Heart right ventricle (tissue), 16 donors: ENCODE measurements around the gene CDC27. TPM values are rescaled to one million over a fixed set of nuclear protein-coding genes. Genes with fewer than 3 reads are reported as not detected.
"Not testable (repeated sequence)": the region's sequence is repeated elsewhere in the genome, so short reads cannot be mapped to it uniquely, and the experiment has no call there.

Experiments used
- ATAC-seq, 8 donors: fragments of 200-7000 bp; cut with Tn5 transposase; one replicate each; pipeline ENCODE4 v1.9.1; 2020; ENCODE audit warnings: mild to moderate bottlenecking in 8 of 8, moderate library complexity in 8 of 8, moderate number of reproducible peaks in 1 of 8
- DNase-seq, 2 donors: peaks; one replicate each; pipeline ENCODE4 v3.0.0-alpha.2; 2020
- H3K27ac ChIP-seq, 10 donors: fragments of 200-600 bp; sonication (generic) in 2 of 10; one replicate each; pipeline versions ENCODE4 v1.5.0 to v1.8.0; 2020 to 2022; ENCODE audit warnings: mild to moderate bottlenecking in 3 of 10
- H3K27me3 ChIP-seq, 7 donors: fragments of 200-600 bp; one replicate each; pipeline ENCODE4 v1.8.0; 2021 to 2022; ENCODE audit warnings: mild to moderate bottlenecking in 2 of 7
- H3K36me3 ChIP-seq, 9 donors: fragments of 200-600 bp; sonication (generic) in 1 of 9; one replicate each; pipeline versions ENCODE4 v1.5.0 to v1.8.0; 2020 to 2022; ENCODE audit warnings: mild to moderate bottlenecking in 2 of 9
- H3K4me1 ChIP-seq, 9 donors: fragments of 200-600 bp; sonication (generic) in 1 of 9; one replicate each; pipeline versions ENCODE4 v1.5.0 to v1.8.0; 2020 to 2022; ENCODE audit warnings: mild to moderate bottlenecking in 4 of 9
- H3K4me3 ChIP-seq, 10 donors: fragments of 200-600 bp; sonication (generic) in 2 of 10; one replicate each; pipeline versions ENCODE4 v1.5.0 to v1.8.0; 2020 to 2022; ENCODE audit warnings: mild to moderate bottlenecking in 7 of 10, moderate library complexity in 2 of 10
- H3K9me3 ChIP-seq, 11 donors: fragments of 200-600 bp in 10 of 11; sonication (generic) in 2 of 11; one replicate each; pipeline versions ENCODE4 v1.5.0 to v1.8.0; 2013 to 2022; ENCODE audit warnings: mild to moderate bottlenecking in 2 of 11, control low read depth in 1 of 11, moderate library complexity in 1 of 11
- WGBS, 2 donors: extraction: QIAGEN DNeasy Blood & Tissue Kit; methylation state at CpG; one replicate each; pipeline ENCODE4 v1.1.7; 2013; ENCODE audit warnings: inconsistent platforms in 1 of 2; 5-methylcytosine and 5-hydroxymethylcytosine counted together
- intact Hi-C, 10 donors: fragments of 100-400 bp; cut with DNase I; formaldehyde crosslinking; loops; one replicate each; pipeline versions ENCODE4 v1.11.1 to v1.14.2; 2022
- polyA plus RNA-seq, 2 donors: library from polyadenylated mRNA; stranded (reverse); fragments of 200-250 nt; gene quantifications; one replicate each; pipeline ENCODE4 v1.2.3, GENCODE V29; 2013
- total RNA-seq, 10 donors: library from RNA; stranded (reverse); fragmentation: NEBNext Ultra II Directional in 3 of 10; extraction: Animal tissue kit (Norgen Biotek cat#: 25700) in 3 of 10; gene quantifications; one replicate each; pipeline versions ENCODE4 v1.2.1 to v1.2.4, GENCODE V29; 2021 to 2023
- TF ChIP-seq, protein P1 (sequence below), 9 donors: fragments of 200-600 bp; sonication (generic) in 2 of 9; IDR thresholded peaks; one replicate each; pipeline versions ENCODE4 v1.5.0 to v1.8.0; 2021 to 2022; ENCODE audit warnings: antibody characterized with exemption in 9 of 9, mild to moderate bottlenecking in 5 of 9, moderate library complexity in 1 of 9
- donor health status: Arrhythmogenic right ventricular cardiomyopathy.
- donor health status: ischemic (EF 13 %, LVEDD 7.1; RV severe dilation, severe dysfunction).
- donor health status: healthy with polysubstance abuse.
- donor health status: DM: no; HTN: yes; CAD: no.
- donor health status: DM: no; HTN: no; CAD: no.
- donor health status: ischemic (EF 25% LVEDD 6.9; RV normal size, moderate dysfunction).
- donor health status: ischemic (EF 25% LVEDD 5.7; RV mildly dilated, moderate dysfunction).
- donor health status: healthy.
- donor health status: DM: yes; HTN: yes; CAD: no.
- donor health status: Ischemic cardiomyopathy.
- donor health status: ischemic (EF 35%, LVEDD 5.7; RV mildly dilated, moderate dysfunction).
- donor health status: nonischemic (EF 11% LVEDD 7.7; RV severe dilation, severe dysfunction).
- donor health status: DM: yes; HTN: yes; CAD: no.
- donor health status: PGD.
- donor health status: ischemic (EF 29% LVEDD 5.4; RV normal size, mild dysfunction).
- donor health status: nonischemic (EF 23%, LVEDD 6.1; RV moderate dilation, normal function).

CDC27 gene
- total and polyA plus RNA-seq, 12 donors, result 14.0 to 103 (median 79.7) TPM

DNA sequence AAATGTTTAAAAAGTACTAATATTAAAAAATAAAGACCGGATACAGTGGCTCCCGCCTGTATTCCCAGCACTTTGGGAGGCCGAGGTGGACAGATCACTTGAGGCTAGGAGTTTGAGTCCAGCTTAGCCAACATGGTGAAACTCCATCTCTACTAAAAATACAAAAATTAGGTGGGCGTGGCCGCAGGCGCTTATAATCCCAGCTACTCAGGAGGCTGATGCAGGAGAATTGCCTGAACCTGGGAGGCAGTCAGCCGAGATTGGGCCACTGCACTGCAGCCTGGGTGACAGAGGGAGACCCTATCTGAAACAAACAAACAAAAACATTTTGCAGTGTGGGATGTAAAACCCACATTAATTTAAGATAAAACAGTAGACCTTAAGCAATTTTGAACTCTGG lies 11.8 kb downstream of the CDC27 start:
- Histone ChIP-seq H3K4me1 (peaks cover 9 to 82% (median 56%) of the 10 kb centered on the region in 9 donors), H3K36me3 (peaks cover 0 to 83% (median 11%) of the 10 kb centered on the region in 9 donors), H3K4me3 (no peak overlapping the region), H3K27ac (no peak overlapping the region), H3K27me3 (no peaks in the 10 kb centered on the region), H3K9me3 (no peaks in the 10 kb centered on the region)
- ATAC-seq (no peak), DNase-seq (no peak)
- TF ChIP-seq, protein P1, sequence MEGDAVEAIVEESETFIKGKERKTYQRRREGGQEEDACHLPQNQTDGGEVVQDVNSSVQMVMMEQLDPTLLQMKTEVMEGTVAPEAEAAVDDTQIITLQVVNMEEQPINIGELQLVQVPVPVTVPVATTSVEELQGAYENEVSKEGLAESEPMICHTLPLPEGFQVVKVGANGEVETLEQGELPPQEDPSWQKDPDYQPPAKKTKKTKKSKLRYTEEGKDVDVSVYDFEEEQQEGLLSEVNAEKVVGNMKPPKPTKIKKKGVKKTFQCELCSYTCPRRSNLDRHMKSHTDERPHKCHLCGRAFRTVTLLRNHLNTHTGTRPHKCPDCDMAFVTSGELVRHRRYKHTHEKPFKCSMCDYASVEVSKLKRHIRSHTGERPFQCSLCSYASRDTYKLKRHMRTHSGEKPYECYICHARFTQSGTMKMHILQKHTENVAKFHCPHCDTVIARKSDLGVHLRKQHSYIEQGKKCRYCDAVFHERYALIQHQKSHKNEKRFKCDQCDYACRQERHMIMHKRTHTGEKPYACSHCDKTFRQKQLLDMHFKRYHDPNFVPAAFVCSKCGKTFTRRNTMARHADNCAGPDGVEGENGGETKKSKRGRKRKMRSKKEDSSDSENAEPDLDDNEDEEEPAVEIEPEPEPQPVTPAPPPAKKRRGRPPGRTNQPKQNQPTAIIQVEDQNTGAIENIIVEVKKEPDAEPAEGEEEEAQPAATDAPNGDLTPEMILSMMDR (IDR thresholded peaks at IDR 0.05), result no peak
- intact Hi-C loops, result loop anchor here in 1 of 10 donors (10.0 kb wide), 1 partner anchor 48 kb away; no protein-coding TSS in a partner anchor
- WGBS, 2 donors, result 96% methylated on average over 7 of the region's 7 CpGs

DNA sequence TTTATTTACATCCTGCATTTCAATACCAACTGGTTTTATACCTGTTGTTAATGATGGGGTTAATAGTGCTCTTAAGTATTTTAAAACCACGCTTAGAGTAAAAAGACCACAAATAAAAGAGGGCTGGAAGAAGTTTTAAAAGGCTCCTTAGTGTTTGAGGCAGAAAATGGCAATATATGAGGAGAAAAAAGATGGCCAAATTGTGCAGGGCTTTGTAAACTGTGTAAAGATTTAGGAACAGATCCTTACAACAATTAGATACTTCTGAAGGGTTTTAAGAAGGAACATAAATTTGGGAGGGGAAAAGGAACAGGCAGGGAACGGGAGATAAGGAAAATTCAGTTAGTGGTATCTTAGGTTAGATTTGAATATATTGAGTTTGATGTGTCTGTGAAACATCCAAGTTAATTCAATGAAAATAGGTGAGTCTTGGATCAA lies 12.7 kb downstream of the CDC27 start:
- H3K36me3 ChIP-seq, result peaks cover 0 to 91% (median 11%) of the 10 kb centered on the region in 9 donors
- H3K9me3 ChIP-seq, result no peaks in the 10 kb centered on the region
- no peaks in the 10 kb centered on the region for H3K27me3 ChIP-seq
- DNase-seq (no peak), ATAC-seq (no peak)
- TF ChIP-seq, protein P1 (IDR thresholded peaks at IDR 0.05), result no peak
- peaks cover 5 to 77% (median 47%) of the 10 kb centered on the region in 9 donors for H3K4me1 ChIP-seq
- no peak overlapping the region for H3K27ac ChIP-seq
- H3K4me3 ChIP-seq, result no peak overlapping the region
- intact Hi-C loops, result loop anchor here in 1 of 10 donors (10.0 kb wide), 1 partner anchor 48 kb away; no protein-coding TSS in a partner anchor
- 67 to 81% methylated on average over 2 of the region's 2 CpGs for WGBS, 2 donors

DNA sequence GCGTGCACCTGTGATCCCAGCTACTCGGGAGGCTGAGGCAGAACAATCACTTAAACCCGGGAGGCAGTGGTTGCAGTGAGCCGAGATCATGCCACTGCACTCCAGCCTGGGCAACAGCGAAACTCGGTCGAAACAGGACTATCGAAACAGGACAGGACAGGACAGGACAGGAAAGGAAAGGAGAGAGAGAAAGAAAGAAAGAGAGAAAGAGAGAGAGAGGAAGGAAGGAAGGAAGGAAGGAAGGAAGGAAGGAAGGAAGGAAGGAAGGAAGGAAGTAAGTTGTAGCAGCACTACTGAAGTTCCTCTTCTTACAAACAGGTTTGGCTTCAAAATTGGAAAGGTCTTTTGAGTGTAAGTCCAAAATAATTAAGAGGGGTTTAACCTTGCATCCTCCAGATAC lies 14.3 kb downstream of the CDC27 start:
- peaks cover 5 to 72% (median 44%) of the 10 kb centered on the region in 9 donors for H3K4me1 ChIP-seq
- not testable (repeated sequence) for ATAC-seq, H3K9me3 ChIP-seq, H3K27me3 ChIP-seq, DNase-seq, H3K27ac ChIP-seq, H3K4me3 ChIP-seq
- peaks cover 0 to 95% (median 17%) of the 10 kb centered on the region in 9 donors for H3K36me3 ChIP-seq
- WGBS, 2 donors, result 93 to 96% methylated on average over 8 of the region's 8 CpGs
- intact Hi-C loops, result loop anchor here in 1 of 10 donors (10.0 kb wide), 1 partner anchor 50 kb away; no protein-coding TSS in a partner anchor

DNA sequence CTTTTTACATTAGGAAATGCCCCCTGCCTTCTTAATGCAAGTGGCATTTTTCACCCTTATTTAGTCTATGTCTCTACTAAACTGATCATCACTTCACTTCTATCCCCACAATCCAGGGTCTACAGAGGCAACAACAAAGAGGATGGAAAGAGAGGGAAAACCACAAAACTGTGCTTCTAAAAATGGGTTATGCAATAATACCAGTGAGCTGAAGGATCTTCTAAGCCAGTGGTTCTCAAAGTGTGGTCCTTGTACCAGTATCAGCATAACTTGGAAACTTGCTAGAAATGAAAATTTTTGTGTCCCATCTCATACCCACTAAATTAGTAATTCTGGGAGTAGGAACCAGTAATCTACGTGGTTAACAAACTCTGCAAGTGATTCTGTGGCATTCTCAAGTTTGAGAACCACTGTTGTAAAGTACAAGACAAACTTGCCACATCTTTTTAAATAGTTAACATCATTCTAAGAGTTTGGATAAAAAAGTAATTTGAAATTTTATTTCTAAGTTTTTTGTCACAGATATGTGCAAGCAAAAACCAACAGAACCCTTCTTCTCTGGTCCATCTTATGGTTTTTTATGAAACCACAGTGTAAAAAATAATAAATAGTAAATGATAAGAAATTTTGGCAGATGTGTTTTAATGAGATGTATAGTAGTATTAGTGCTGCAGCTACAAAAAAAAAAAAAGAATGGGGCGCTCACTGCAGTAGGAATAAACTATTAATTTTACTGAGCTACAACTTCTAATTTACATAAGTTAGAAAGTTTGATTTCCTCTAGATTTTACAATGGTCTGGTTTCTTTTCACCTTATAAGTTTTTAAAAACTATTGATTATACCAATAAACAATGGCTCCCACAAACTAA lies 16.2 kb downstream of the CDC27 start:
- peaks cover 0 to 67% (median 26%) of the 10 kb centered on the region in 9 donors for H3K4me1 ChIP-seq
- peaks cover 0 to 95% (median 30%) of the 10 kb centered on the region in 9 donors for H3K36me3 ChIP-seq
- intact Hi-C loops, result loop anchor here in 1 of 10 donors (10.0 kb wide), 1 partner anchor 52 kb away; no protein-coding TSS in a partner anchor
- ATAC-seq, result no peak
- TF ChIP-seq, protein P1 (IDR thresholded peaks at IDR 0.05), result no peak
- no peak for DNase-seq
- H3K27ac ChIP-seq, result no peak overlapping the region
- H3K27me3 ChIP-seq, result no peaks in the 10 kb centered on the region
- H3K4me3 ChIP-seq, result no peak overlapping the region
- no peaks in the 10 kb centered on the region for H3K9me3 ChIP-seq
- WGBS, 2 donors, result 91 to 94% methylated on average over 2 of the region's 2 CpGs
